HCT116 (cell line): Measurements from ENCODE around the gene TIMM44.

ENCODE experiments used
- CBX3 ChIP-seq: IDR thresholded peaks from 2 replicates; pipeline ENCODE4 v1.6.1; 2012; ENCODE audit warnings: low read depth
- CEBPB ChIP-seq: IDR thresholded peaks from 2 replicates; pipeline ENCODE4 v1.6.1; 2012; ENCODE audit warnings: low read depth
- CTCF ChIP-seq, 3 experiments: fragments of 200-600 bp in 1 of 3; sonication (generic) in 1 of 3; IDR thresholded peaks in 2 of 3; conservative IDR thresholded peaks in 1 of 3; 2 replicates each; pipeline ENCODE4 v1.5.1; 2012 to 2017; ENCODE audit warnings: low read depth in 2 of 3, low read length in 2 of 3, antibody characterized with exemption in 1 of 3, borderline replicate concordance in 1 of 3, control low read depth in 1 of 3, mild to moderate bottlenecking in 1 of 3, mixed read lengths in 1 of 3, mixed run types in 1 of 3, moderate library complexity in 1 of 3; ENCODE audit not compliant: insufficient read depth in 1 of 3
- EGR1 ChIP-seq: IDR thresholded peaks from 2 replicates; pipeline ENCODE4 v1.6.1; 2012; ENCODE audit warnings: low read depth
- EZH2 ChIP-seq: fragments of 200-600 bp; sonication (generic); IDR thresholded peaks from 2 replicates; pipeline ENCODE4 v1.6.1; 2017; ENCODE audit warnings: antibody characterized with exemption, mixed run types
- EZH2phosphoT487 ChIP-seq: fragments of 200-600 bp; IDR thresholded peaks from 2 replicates; pipeline ENCODE4 v1.6.1; 2018; ENCODE audit warnings: antibody characterized with exemption, borderline replicate concordance
- POLR2A ChIP-seq: IDR thresholded peaks from 2 replicates; pipeline ENCODE4 v1.7.0; 2011; ENCODE audit warnings: borderline replicate concordance; ENCODE audit not compliant: insufficient read depth, insufficient read length; ENCODE audit errors: extremely low read depth
- POLR2AphosphoS5 ChIP-seq: IDR thresholded peaks from 2 replicates; pipeline ENCODE4 v1.6.1; 2011; ENCODE audit warnings: mild to moderate bottlenecking, low read depth, low read length, moderate library complexity
- SIN3A ChIP-seq: IDR thresholded peaks from 2 replicates; pipeline ENCODE4 v1.6.1; 2012; ENCODE audit warnings: low read depth
- SP1 ChIP-seq: IDR thresholded peaks from 2 replicates; pipeline ENCODE4 v1.6.1; 2012; ENCODE audit warnings: low read depth
- ZBTB33 ChIP-seq: IDR thresholded peaks from 2 replicates; pipeline ENCODE4 v1.6.1; 2011; ENCODE audit warnings: mild to moderate bottlenecking, low read length, moderate library complexity; ENCODE audit not compliant: insufficient replicate concordance; ENCODE audit errors: extremely low read depth
- ZFX ChIP-seq: fragments of 450-650 bp; IDR thresholded peaks from 2 replicates; pipeline ENCODE4 v1.6.1; 2017

GRCh38 chr19:7921302-7921966, 22.0 kb downstream of the TIMM44 start:
- TF ChIP-seq POLR2AphosphoS5 (no peak), POLR2A (no peak), EGR1 (no peak), EZH2 (no peak), CTCF (IDR thresholded peaks at IDR 0.05 in 2 of 3, conservative IDR thresholded peaks at IDR 0.05 in 1 of 3; ENCODE audit: borderline replicate concordance in 1 of 3, insufficient read depth in 1 of 3, low read depth in 2 of 3, low read length in 2 of 3) (no peak), SIN3A (no peak), SP1 (no peak), CBX3 (no peak), ZFX (no peak), CEBPB (no peak), EZH2phosphoT487 (no peak), ZBTB33 (no peak)
